ENCODE results near the gene TMEM164.

GRCh38 chrX:110136136-110136535 is 133.2 kb downstream of the TMEM164 start:
- TF ChIP-seq CTCF (IDR thresholded peaks at IDR 0.05; ENCODE audit: insufficient read depth, low read length) (no peak), POLR2AphosphoS5 (IDR thresholded peaks at IDR 0.05; ENCODE audit: low read depth) (no peak)
